Lower leg skin (tissue), 3 donors: ENCODE data around the gene UBA1.

ENCODE experiments used
- CTCF ChIP-seq, 3 donors: fragments of 450-650 bp; IDR thresholded peaks; one replicate each; pipeline ENCODE4 v1.5.1; 2016; ENCODE audit warnings: antibody characterized with exemption in 3 of 3, mild to moderate bottlenecking in 3 of 3, moderate library complexity in 2 of 3
- POLR2A ChIP-seq, 2 donors: fragments of 450-650 bp; IDR thresholded peaks; one replicate each; pipeline ENCODE4 v1.6.1; 2016 to 2017; ENCODE audit warnings: antibody characterized with exemption in 2 of 2, mild to moderate bottlenecking in 1 of 2, moderate library complexity in 1 of 2

DNA sequence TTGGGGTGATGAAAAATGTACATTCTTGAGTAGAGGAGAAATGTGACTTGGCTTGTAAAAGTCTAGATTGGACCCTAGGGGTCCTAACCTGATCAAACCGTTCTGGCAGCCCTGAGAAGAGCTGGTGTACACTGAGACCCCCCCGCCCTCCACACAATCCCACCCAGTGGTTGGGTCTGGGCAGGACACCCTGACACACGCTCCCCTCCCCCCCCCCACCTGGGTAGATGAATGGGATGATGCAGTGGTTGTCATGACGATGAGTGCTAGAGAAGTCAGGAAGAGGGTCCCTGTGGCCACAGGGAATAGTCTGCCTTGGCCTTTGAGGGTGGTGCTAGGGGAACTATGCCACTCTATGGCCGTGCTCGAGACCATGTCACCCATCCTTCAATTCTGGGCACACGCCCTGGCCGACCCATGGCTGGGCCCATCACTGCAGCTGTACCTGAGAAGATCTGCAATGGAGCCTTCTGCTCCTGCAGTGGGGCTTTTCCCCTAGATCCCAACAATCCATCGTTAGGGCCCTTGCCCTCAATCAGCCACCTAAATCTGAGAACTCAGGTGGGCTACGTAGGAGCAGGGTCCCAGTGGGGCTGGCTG, 29.2 kb downstream of the UBA1 start:
- TF ChIP-seq CTCF (IDR thresholded peaks at IDR 0.05) (no peak), POLR2A (IDR thresholded peaks at IDR 0.05) (no peak)
